NCI-H446 treated with DMSO at 0.1 percent for 48 hours (cell line): ENCODE measurements around the gene CAMSAP1.

ENCODE experiments used
- DNase-seq: peaks from one replicate; lab custom pipeline; 2025; lab: John Stamatoyannopoulos, UW

CAMSAP1 gene

DNA sequence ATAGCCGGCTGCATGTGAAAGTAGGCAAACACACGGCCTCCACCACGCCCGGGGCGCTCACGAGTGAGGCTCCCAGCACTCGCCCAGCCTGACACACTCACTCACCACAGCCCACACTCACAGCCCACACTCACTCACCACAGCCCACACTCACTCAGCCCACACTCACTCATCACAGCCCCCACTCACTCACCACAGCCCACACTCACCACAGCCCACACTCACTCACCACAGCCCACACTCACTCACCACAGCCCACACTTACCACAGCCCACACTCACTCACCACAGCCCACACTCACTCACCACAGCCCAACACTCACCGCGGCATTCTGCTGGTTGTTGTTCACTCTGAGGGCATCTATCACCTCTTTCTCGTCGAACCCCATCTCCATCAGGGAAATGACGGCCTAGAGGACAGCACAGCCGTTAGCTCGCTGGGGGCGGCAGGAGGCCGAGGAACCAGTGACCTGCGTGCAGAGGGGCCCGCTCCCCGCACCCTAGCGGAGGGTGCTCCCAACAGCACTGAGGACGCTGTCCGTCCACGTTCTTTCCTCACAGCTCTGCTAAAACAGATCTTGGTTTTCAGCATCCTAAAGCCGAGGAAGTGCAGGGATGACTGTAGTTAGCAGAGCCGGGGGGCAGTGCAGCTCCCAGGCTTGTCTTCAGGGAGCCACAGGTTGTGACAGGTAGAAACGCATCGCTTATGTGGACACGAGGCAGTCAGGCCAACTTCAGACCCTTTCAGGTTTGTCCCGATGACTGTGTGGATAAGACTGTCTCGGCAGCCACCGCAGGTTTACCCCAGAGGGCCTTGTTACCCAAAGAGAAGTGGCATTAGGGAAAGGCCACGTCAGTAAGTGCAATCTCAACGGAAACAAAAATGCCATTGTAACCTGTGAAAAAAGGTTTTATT is 32.3 kb upstream of the CAMSAP1 start:
- DNase-seq: no peak

DNA sequence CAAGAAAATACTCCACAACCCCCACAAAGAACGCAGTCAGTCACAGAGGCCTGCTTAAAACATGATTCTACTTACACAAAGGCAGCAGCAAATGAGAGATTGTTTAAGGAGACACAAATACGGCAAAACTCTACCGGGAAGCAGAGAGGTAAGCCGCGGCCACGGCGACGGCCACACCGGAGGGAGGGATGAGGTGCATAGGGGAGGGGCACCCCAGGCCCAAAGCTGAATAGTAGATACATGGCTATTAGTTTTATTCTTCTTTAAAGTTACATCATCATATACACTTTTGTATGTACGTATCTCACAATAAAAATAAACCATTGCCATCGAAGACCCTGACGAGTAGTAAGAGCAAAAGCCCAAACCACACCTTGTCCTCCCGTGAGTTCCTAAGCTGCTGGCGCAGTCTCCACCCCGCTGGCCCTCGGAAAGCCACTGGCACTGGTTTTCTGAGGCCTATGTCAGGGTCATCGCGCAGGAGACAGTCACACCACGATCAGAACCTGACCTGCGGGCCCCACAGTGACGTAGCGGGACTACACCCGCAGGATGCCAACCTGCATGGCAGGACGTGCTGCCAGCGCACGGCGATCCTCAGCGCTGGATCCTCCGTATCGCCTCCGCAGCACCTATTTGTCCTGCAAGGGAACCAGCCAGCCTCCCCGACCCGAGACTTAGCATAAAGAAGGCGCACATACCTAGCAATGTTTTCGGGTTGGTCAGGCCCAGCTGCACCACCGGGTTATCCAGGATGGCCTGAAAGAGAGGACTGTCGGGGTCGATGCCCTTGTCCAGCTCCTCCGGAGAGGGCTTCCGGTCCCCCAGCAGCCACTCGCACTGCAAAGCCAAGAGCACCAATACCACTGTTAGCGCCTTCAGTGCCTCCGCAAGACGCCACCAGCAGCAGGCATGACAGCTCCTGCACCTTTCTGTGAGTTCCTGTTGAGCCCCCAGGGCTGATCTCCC is 30.5 kb upstream of the CAMSAP1 start:
- DNase-seq: no peak

DNA sequence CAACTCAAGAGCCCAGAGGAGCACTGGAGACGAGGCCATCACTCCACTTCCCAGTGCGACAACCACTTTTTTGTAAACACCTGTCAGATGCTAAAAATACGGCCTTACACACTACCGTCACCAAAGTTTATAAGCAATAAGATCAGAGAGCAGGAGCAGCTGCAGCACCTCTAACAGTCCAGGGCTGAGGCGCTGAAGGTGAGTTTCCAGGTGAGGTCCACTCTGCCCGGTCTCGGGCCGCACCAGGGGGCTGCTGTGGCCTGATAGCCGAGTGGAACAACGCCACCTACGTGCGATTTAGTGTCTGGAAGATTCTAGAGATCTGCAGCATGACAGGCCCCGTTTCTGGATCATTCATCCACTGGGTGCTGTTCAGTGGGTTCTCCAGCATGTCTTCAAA is 25.8 kb upstream of the CAMSAP1 start:
- DNase-seq: no peak

DNA sequence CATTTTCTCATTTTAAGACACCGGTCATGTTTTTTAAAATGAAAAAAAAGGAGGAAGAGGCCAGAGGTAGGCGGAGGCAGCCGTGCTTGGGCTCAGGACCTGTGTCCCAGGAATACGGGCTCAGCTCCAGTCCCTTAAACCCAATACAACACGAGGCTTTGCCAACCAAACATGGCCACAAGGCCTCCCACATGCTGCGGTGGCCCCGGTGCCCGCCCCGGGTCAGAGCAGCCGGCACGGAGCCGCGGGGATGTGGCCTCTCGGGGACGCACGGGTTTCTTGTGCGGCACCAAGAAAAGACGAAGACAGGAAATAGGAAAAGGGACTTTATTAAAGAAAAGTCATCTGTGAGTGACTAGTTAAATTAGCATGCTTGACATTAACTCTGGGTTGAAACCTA is 25.3 kb upstream of the CAMSAP1 start:
- DNase-seq: no peak

GRCh38 chr9:135931349-135931820 is 24.0 kb upstream of the CAMSAP1 start:
- DNase-seq: no peak

DNA sequence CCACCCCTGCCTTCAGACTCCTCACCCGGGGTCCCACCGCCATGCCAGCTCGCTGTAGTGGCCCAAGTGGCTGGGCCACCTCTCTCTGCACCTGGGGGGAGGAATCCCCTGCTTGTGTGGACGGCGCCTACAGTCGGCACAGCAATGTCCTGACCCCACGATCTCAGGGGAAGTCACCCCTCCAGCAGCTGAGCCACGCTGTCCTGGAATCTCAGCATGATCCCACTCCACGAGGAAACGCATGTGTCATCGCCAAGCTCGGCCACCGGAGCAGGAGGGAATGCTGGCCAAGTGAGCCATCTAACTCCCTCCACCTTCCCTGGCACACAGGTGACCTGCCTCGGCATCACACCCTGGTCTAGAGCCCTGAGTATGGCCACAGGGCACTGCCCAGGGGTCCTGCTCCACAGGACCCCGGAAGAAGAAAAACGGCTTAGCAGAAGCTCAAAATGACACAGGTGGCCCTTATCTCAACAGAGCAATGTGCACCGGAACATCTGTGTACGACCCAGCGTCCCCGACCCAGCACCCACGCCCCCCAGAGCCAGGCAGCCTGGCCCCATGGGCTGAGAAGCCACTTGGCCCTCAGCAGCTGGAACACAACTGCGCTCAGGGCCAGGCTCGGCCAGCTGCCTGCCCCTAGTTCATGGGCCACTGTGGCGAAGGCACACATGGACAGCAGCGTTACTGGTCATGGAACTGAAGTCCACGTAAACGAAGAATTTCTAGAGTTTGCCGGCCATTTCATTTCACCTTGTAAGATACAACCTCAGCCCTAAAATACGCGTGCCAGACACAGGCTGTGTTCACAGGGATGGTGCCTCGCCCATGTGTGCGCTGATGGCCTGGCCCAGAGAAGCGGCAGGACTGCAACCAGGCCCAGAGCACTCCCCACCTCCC is 23.4 kb upstream of the CAMSAP1 start:
- DNase-seq: no peak

GRCh38 chr9:135929656-135930445 is 22.5 kb upstream of the CAMSAP1 start:
- DNase-seq: no peak

DNA sequence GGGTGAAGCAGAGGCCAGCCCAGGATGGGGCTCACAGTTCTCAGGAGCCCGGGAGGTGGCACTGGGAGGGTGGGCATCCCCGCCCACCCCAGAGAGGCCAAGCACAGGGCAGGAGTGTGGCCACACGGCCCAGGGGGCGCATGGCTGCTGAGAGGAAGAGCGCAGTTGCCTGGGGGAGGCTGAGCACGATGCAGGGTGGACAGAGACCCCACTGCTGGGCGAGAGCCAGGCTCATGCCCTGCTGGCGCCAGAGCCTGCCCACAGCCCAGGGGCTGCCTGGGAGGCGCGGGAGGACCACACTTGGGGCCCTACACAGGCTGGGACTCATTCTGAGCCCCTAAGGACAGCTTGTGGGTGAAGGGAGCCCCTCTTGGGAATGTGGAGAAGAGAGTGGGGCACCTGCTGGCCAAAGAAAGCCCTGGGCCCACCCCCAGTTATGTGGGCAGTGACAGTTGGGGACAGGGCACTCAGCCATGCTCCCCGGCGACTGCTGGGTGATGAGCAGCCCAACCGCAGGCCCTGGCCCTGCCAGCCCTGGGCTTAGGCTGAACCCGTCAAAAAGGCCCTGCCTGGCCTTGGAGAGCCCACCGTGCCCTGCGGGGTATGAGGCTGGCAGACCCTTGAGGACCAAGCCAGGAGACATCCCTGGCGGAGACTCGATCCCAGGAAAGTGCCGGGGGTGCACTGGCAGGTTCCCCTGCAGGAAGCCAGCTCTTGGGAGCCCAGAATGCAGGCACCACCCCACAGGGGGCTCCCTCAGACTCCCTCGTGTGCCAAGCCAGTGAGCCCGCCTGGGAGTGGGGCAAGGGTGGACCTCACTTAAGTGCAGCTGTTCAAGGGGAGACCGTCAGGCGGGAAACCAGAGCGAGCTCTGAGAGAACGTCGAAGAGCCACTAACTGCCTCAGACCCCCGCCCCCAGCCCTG is 21.6 kb upstream of the CAMSAP1 start:
- DNase-seq: no peak

DNA sequence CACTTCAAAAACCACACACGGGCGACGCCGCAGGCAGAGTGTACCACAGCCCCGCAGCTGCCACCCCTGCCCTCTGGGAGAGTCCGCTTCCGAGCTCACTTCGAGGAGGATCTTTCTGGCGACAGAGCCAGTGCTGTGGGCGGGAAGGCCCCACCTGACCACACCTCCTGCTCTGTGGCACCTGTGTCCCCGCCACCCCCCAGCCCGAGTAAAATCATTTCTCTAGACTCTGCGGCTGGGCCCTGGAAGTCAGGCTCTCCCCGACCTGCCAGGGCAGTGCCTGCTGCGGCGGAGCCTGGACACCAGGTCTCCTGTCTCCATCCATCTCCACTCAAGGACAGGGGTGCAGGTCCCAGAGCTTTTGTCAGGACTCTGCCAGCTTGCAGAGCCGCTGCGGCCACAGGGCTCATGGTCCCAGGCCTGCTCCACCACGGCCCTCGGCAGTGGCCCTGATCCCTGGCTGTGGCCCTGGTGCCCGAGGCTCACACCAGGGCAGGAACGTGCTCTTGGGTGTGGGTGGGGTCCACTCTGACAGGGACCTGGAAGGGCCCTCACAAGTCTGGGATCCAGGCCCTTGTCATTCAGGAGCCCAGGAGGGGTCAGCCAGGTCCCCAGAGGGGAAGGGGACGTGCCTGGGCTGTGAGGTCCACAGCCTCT is 20.9 kb upstream of the CAMSAP1 start:
- DNase-seq: no peak

- no peak for DNase-seq
These were observed 20.1 kb upstream of the CAMSAP1 start for GRCh38 chr9:135927195-135928013.

DNA sequence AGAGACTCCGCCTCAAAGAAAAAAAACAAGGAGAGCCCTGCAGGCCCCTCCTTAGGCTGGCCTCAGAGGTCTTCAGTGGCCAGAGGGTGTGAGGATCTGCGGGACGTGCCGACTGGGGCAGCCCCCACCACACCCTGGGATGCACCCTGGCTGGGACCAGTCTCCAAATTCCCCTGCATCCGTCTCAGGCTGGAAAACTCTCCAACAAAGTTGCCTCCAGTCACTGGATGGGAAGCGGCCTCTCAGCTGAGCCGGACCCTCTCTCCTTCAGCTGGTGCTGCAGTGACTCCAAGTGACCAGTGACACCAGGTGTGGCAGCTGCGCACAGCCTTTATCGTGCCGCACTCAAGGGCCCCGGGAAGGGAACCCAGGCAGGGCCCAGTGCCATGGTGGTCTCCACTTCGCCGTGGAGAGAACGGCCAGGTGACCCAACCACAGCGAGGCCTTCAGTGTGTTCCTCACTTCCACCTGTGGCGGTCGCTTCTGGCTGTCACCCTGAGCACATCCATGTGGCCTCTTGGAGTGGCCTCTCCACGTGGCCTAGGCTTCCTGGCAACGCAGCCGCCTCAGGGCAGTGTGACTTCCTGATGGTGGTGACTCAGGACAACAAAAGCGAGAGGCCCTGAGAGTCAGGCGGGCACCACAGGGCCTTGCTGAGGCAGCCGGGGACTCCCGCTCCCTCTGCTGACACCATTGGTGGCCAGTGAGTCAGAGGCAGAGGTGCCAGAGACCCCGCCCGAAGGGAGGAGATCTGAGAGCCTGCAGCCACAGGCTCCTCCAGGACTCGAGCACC is 19.3 kb upstream of the CAMSAP1 start:
- DNase-seq: no peak

GRCh38 chr9:135925496-135926133 is 18.3 kb upstream of the CAMSAP1 start:
- DNase-seq: no peak

GRCh38 chr9:135924628-135925338 is 17.4 kb upstream of the CAMSAP1 start:
- DNase-seq: no peak

DNA sequence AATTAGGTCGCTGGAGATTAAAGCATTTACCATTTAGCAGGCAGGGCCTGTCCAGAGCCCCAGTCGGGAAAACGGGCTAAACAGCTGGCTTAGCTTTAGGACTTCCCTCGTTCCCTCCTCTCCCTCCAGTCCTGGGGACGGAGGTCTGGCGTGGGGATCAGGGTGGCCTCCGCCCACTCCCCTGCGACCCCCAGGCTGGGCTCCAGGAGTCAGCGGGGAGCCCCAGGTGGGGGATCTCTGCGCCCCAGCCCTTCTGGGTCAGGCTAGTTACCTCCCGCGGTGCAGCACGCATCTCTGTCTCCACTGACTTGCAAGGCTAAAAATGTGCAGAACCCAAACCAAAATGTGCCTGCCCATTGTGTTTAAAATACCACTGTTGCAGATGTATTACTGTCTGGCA is 16.2 kb upstream of the CAMSAP1 start:
- no peak for DNase-seq

GRCh38 chr9:135921749-135922310 is 14.5 kb upstream of the CAMSAP1 start:
- no peak for DNase-seq
